Left hindlimb (tissue), 1 donor: Measurements from ENCODE around the gene ONECUT3.
"Not testable (repeated sequence)": the region's sequence is repeated elsewhere in the genome, so short reads cannot be mapped to it uniquely, and the experiment has no call there.

ENCODE experiments used
- DNase-seq: peaks from one replicate; pipeline ENCODE4 v3.0.0-alpha.2; 2018

The ONECUT3 gene

GRCh38 chr19:1752757-1753728 is at the start of gene ONECUT3:
Gene ONECUT3 (plus strand): TSS chr19:1753506. CDS start chr19:1753663, 157 bp downstream.
- DNase-seq: no peak

- DNase-seq: no peak
Observed at GRCh38 chr19:1704339-1704738, 49.0 kb upstream of the ONECUT3 start.

DNA sequence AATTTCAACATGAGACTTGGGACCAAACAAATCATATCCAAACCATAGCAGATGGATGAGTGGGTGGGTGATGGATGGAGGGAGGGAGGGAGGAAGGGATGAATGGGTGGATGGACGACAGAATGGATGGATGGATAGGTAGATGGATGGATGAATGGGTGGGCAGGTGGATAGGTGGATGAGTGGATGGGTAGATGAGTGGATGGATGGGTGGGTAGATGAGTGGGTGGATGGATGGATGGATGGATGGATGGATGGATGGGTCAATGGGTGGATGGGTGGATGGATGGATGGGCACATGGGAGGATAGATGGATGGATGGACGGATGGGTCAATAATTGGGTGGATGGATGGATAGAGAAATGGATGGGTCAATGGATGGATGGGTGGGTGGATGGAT is 47.9 kb upstream of the ONECUT3 start:
- DNase-seq: no peak

DNA sequence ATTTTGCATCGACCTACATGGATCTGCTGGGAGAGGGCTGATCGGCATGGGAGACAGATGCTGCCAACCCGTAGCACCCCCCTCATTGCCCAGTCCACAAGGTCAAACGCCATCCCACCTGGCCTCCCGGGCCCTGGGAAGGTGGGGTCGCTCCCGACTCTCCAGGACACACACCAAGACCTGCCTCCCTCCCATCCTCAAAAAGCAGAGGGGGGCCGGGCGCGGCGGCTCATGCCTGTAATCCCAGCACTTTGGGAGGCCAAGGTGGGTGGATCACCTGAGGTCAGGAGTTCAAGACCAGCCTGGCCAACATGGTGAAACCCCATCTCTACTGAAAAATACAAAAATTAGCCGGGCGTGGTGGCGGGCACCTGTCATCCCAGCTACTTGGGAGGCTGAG is 46.7 kb upstream of the ONECUT3 start:
- DNase-seq: not testable (repeated sequence)

DNA sequence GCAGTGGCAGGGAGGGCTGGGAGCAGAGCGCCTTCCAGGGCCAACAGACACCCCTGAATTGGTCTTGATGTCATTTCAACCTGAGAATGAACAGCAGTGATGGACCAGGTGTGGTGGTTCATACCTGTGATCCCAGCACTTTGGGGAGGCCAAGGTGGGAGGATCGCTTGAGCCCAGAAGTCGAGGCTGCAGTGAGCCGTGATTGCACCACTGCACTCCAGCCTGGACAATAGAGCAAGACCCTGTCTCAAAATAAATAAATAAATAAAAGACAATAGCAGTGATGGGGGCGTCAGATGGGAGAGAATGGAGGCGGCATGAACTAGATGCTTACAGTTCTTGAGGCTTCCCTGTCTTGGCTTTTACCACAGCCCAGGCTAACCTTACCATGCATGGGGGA is 46.1 kb upstream of the ONECUT3 start:
- DNase-seq: no peak

DNA sequence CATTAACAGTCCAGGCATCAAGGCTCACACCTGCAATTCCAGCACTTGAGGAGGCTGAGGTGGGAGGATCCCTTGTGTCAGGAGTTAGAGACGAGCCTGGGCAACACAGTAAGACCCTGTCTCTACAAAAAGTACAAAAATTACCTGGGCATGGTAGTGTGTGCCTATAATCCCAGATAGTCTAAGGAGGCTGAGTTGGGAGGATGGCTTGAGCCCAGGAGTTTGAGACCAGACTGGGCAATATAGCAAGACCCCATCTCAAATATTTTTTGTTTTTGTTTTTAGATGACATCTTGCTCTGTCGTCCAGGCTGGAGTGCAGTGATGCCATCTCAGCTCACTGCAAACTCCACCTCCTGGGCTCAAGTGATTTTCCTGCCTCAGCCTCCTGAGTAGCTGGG is 40.1 kb upstream of the ONECUT3 start:
- no peak for DNase-seq

GRCh38 chr19:1715540-1715939 is 37.8 kb upstream of the ONECUT3 start:
- no peak for DNase-seq

DNA sequence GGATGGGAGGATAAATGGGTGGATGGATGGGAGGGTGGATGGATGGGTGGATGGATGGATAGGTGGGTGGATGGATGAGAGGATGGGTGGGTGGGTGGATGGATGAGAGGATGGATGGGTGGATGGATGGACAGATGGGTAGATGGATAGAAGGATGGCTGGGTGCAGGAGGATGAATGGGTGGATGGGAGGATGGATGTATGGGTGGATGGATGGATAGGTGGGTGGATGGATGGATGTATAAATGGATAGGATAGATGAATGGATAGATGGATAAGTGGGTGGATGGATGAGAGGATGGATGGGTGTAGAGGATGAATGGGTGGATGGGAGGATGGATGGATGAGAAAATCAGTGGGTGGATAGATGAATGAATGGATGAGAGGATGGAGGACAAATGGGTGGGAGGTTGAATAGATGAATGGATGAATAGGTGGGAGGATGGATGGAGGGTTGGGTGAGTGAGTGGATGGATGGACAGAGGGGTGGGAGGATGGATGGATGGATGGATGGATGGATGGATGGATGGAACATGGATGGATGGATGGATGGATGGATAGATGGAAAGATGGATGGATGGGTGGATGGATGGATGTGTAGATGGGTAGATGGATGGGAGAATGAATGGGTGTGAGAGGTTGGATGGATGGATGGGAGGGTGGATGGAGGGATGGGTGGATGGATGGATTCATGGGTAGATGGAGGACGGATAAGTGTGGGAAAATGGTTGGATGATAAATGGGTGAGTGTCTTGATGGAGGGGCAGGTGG is 35.9 kb upstream of the ONECUT3 start:
- no peak for DNase-seq

DNA sequence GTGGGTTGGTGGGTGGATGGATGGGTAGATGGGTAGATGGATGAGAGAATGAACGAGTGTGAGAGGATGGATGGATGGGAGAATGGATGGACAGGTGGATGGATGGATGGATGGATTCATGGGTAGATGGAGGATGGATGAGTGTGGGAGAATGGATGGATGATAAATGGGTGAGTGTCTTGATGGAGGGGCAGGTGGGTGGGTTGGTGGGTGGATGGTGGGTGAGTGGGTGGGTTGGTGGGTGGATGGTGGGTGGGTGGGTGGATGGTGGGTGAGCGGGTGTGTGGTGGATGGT is 35.4 kb upstream of the ONECUT3 start:
- DNase-seq: no peak

DNA sequence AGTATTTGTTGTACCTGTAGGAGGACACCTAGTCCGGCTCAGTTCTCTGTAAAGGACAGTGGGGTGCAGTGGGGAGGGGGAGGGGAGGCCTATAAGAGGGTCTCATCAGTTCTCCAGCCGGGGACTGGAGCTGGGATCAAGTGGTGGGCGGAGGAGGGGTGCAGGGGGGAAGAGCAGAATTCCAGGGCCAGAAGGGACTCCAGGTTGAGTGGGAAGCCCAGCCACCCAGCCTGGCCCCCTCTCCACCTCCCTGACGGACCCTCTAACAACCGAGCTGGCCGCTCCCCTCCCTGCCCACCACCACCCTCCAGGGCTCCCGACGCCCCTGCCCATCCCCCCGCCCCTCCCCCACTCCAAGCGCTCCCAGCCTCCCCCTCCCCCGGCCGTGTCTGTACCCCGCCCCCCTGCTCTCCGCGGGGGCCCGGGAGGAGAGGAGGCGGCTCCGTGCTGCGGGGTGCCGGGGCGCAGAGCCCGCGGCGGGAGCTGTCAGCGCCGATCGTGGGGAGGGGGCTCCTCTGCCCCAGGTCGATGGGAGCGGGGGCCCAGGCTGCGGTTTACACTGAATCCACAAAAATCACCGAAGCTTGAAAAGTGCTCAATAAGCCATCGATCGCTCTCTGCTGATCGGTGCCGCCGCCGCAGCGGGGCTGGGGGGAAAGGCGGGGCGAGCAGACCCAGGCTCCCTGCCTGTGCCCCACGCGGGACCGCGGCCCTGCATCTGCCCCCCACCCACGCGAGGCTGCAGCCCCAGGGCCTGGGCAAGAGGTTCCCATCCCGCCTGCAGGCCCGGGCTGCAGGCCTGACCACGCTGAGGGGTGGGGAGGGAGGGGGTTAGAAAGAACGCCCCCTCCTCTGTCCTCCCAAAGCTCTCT is 34.6 kb upstream of the ONECUT3 start:
- no peak for DNase-seq

DNA sequence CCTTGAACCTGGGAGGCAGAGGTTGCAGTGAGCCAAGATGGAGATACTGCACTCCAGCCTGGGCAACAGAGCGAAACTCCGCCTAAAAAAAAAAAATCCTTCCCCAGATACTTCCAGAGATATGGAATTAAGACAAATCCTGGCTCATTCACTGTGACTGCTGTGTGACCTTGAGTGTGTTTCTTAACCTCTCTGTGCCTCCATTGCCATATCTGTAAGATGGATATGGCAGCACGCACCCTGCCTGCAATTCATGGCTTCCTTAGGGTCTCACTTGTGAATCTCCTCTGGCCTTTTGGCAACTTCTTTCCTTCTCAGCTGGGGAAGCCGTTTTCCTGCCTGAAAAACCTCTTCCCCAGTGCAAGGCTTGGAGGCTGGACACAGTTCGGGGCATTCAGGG is 33.8 kb upstream of the ONECUT3 start:
- no peak for DNase-seq

GRCh38 chr19:1720237-1720636 is 33.1 kb upstream of the ONECUT3 start:
- no peak for DNase-seq

DNA sequence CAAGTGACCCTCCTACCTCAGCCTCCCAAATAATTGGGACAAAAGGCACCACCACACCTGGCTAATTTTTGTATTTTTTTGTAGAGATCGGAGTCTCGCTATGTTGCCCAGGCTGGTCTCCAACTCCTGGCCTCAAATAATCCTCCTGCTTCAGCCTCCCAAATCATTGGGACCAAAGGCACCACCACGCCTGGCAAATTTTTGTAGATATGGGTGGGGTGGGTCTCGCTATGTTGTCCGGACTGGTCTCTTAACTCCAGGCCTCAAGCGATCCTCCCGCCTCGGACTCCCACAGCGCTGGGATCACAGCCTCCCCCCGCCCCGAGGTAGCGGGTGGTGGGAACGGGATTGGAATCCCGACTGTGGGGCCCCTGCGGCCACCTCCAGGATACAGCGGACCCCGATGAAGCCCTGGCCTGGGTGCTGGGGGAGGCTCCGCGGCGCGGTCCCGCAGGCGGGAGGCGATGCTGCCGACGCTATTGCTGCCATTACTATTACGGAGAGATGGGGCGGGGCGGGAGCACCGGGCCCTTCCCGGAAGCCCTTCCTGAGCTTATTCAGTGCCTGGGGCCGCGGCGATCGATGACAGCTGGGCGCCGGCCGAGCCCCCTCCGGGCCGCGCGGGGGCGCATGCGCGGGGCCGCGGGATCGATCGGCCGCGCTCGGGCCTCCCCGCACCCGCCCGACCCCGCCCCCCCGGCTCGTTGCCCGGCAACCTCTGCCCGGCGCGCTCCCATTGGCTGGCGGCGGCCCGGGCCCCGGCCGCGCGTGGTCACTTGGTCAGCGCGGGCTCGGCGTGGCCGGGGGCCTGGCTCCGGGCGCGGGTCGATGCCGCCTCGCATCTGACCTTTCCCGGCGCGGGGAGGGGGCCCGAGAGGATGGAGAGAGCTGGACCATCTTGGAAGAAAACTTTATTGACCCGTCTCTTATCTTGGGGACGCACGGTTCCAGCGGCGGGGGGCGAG is 27.9 kb upstream of the ONECUT3 start:
- peak; percentile 66 for DNase-seq

- DNase-seq: no peak
Observed at GRCh38 chr19:1728816-1729567, 24.3 kb upstream of the ONECUT3 start.

- DNase-seq: no peak
Observed at GRCh38 chr19:1729568-1729925, 23.8 kb upstream of the ONECUT3 start.

DNA sequence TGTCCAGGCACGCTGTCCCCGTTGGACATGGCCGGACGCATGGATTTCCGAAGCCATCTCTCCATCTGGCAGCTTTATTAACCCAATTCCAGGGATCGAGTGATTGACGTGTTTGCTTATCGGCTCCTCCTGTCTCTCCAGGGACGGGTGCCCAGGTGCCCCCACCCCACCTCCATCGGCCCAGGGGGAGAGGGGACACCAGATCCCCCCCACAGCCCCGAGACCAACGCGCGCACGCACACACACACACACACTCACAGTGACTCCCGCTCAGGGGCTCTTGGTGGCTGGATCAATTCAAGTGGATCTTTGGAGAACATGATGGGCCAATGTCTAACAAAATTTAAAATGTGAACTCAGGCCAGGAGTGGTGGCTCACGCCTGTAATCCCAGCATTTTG is 23.1 kb upstream of the ONECUT3 start:
- no peak for DNase-seq

DNA sequence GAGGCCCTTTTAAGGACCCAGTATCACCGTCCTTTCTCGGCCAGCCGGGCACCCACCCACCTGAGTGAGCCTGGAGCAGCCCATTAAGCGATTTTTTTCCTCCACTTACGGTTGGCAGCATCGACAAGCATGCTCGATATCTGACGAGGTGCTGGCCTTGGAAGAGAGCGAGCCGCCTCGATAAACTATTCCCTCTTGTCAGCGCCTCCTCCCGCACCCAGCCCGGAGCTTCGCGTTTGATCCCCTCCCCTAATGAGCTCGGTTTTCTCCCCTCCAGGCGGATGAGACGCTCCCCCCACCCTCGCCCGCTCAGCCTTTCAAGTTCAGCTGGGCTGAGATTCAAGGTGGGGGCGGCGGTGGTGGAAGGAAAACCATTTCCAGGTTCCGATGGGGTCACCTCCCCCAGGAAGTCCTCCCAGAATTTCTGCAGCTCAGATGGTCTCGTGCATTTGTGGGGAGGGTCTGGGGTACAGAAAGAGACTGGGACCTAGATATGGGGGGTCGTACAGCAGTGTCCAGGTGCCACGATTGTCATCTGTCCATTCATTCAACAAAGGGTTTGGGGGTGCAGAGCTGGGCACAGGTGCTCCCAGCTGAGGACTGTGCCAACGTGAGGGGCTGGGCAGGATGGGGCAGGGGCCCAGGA is 18.9 kb upstream of the ONECUT3 start:
- no peak for DNase-seq

GRCh38 chr19:1736280-1736679 is 17.0 kb upstream of the ONECUT3 start:
- DNase-seq: no peak

DNA sequence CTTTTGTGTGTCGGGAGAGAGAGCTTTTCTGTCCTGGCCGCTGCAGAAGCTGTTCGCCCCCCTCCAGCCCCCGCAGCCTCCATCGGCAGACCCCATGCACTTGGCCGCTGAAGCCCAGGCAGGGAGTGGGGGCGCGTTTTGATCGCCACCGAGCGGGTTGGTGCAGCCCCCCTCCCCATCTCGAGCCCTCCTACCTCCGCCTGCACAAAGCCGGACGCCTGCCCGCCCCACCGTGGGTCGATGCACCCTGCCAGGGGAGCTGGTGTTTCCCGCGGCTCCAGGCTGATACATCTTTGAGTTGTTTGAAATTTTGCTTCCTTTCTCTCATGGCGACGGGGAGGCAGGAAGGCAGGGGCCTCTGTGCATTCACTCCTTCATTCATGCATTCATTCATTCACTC is 16.4 kb upstream of the ONECUT3 start:
- peak; percentile 8 for DNase-seq

DNA sequence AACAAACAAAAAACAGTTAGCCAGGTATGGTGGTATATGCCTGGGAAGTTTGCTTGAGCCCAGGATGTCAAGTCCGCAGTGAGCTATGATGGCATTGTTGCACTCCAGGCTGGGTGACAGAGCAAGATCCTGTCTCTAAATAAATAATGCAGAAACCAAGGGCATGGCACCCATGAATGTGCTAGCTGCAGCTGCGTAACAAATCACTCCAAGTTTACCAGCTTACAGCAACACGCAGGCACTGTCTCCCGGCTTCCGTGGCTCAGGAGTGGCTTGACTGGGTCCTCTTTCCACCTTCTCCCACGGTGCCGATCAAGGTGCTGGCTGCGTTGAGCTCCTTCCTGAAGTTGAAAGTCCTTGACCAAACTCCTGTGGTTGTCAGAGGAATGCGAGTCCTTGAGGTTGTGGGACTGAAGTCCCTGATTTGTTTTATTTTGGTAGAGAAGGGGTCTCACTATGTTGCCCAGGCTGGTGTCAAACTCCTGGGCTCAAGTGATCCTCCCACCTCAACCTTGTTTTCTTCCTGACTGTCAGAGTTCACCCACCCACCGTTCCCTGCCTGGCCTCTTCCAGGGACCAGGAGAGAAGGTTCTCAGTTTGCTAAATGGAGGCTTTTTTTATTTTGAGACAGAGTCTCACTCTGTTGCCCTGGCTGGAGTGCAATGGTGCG is 13.2 kb upstream of the ONECUT3 start:
- no peak for DNase-seq
